Measurements from ENCODE around the gene PRKCH. TPM values are rescaled to one million over a fixed set of nuclear protein-coding genes. Genes with fewer than 3 reads are reported as not detected.

PRKCH gene
- total and polyA plus RNA-seq, 2 donors (not counting 3 experiments of a cell fraction or from before 2014, with no cell fraction given): 97.7 to 103 TPM

- Histone ChIP-seq H3K79me2 (ENCODE audit: control insufficient read depth, insufficient read depth, low read length) (peaks cover 79% of the 10 kb centered on the region), H3K27ac (ENCODE audit: insufficient read depth, low read depth, low read length) (peak overlapping the region; percentile 20), H3K4me2 (ENCODE audit: insufficient read depth, low read length) (peak overlapping the region; percentile 90), H3K27me3 (ENCODE audit: control insufficient read depth in 2 of 2, insufficient read depth in 2 of 2, low read length in 2 of 2) (no peaks in the 10 kb centered on the region), H3K9ac (replicated peaks; ENCODE audit: extremely low read depth, insufficient read depth, low read length) (no peak overlapping the region), H4K20me1 (replicated peaks; ENCODE audit: control insufficient read depth, extremely low read depth, insufficient read depth, low read length) (peaks cover 2% of the 10 kb centered on the region), H3K4me3 (replicated peaks in 1 of 3; ENCODE audit: insufficient read depth in 1 of 3, low read depth in 1 of 3, low read length in 3 of 3) (no peak overlapping the region), H2AFZ (ENCODE audit: low read depth, low read length) (no peak overlapping the region), H3K9me3 (replicated peaks; ENCODE audit: control insufficient read depth, insufficient read depth, low read length) (no peaks in the 10 kb centered on the region), H3K36me3 (ENCODE audit: control insufficient read depth in 2 of 2, extremely low read depth in 1 of 2, insufficient read depth in 2 of 2, low read length in 2 of 2) (no peaks in the 10 kb centered on the region), H3K9me1 (replicated peaks; ENCODE audit: control insufficient read depth, extremely low read depth, insufficient read depth, low read length) (no peaks in the 10 kb centered on the region), H3K4me1 (ENCODE audit: control insufficient read depth, extremely low read depth, insufficient read depth, low read length) (peaks cover 41% of the 10 kb centered on the region)
- CTCF ChIA-PET: interaction anchor here (0.6 kb wide), 1 partner anchor 329 kb away, joined by 3 read pairs; no protein-coding TSS in a partner anchor
- no peak for TF ChIP-seq GATA2 (IDR thresholded peaks at IDR 0.05; ENCODE audit: insufficient read depth, insufficient read length, low read depth, low read length)
- TF ChIP-seq CTCF (IDR thresholded peaks at IDR 0.05; ENCODE audit: extremely low read depth in 1 of 2, insufficient read depth in 1 of 2, low read depth in 1 of 2, low read length in 2 of 2): no peak
- no peak for TF ChIP-seq EZH2 (IDR thresholded peaks at IDR 0.05; ENCODE audit: borderline replicate concordance, low read depth, low read length, severe bottlenecking)
- TF ChIP-seq FOS (IDR thresholded peaks at IDR 0.05; ENCODE audit: borderline replicate concordance, insufficient read depth, low read length): no peak
- TF ChIP-seq POLR2AphosphoS5 (IDR thresholded peaks at IDR 0.05; ENCODE audit: insufficient read depth, low read depth, low read length): no peak
- no peak for TF ChIP-seq POLR2A (IDR thresholded peaks at IDR 0.05; ENCODE audit: low read depth, low read length)
- no peak for TF ChIP-seq MAX (IDR thresholded peaks at IDR 0.05; ENCODE audit: insufficient read depth, insufficient read length)
- no peak for TF ChIP-seq MYC (IDR thresholded peaks at IDR 0.05; ENCODE audit: low read depth, low read length)
- POLR2A ChIA-PET: no interaction called here
- intact Hi-C loops (cut with micrococcal nuclease) (no loop called here), dilution Hi-C loops (cut with MboI; ENCODE audit: extremely low pct_ligation_motif_present, low sequenced_read_pairs) (no loop called here)
- BruUV-seq (replicated peaks): no TSS peak
- FAIRE-seq: no peak
- peak; percentile 33 for DNase-seq (ENCODE audit: low read depth, low spot score)
Measured at GRCh38 chr14:61325166-61325565, 3.8 kb downstream of the PRKCH start.
